ENCODE data around the gene SDHAF1.

Gene SDHAF1

DNA sequence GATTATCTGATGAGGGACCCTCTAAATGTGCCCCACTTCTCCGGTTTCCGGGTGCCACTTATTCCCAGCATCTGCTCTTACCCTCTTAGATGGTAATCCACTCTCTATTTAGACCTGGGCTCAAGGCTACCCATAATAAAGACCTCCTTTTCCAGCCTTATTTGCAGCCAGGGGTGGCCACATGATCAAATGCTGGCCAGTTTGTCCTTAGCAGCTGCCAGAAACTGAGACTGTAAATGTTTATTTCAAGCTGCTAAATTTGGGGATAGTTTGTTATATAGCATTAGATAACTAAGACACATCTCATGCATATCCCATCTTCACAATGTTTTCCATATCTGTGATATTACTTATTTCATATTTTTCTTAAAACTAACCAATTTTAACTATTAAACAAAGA lies 49.0 kb downstream of the SDHAF1 start:
- ATAC-seq (ENCODE audit: insufficient read depth, low read depth) (no peak), DNase-seq (no peak)
- H3K4me2 ChIP-seq (ENCODE audit: insufficient read depth, low read length) = no peak overlapping the region
- no peaks in the 10 kb centered on the region for H3K27me3 ChIP-seq (ENCODE audit: insufficient read depth, low read length, poor library complexity)
- no peak overlapping the region for H3K9ac ChIP-seq (ENCODE audit: low read depth, low read length)
- TF ChIP-seq, protein P1, sequence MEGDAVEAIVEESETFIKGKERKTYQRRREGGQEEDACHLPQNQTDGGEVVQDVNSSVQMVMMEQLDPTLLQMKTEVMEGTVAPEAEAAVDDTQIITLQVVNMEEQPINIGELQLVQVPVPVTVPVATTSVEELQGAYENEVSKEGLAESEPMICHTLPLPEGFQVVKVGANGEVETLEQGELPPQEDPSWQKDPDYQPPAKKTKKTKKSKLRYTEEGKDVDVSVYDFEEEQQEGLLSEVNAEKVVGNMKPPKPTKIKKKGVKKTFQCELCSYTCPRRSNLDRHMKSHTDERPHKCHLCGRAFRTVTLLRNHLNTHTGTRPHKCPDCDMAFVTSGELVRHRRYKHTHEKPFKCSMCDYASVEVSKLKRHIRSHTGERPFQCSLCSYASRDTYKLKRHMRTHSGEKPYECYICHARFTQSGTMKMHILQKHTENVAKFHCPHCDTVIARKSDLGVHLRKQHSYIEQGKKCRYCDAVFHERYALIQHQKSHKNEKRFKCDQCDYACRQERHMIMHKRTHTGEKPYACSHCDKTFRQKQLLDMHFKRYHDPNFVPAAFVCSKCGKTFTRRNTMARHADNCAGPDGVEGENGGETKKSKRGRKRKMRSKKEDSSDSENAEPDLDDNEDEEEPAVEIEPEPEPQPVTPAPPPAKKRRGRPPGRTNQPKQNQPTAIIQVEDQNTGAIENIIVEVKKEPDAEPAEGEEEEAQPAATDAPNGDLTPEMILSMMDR (IDR thresholded peaks at IDR 0.05; ENCODE audit: borderline replicate concordance, extremely low read depth, low read length, poor library complexity, severe bottlenecking) = no peak
- TF ChIP-seq EZH2 (IDR thresholded peaks at IDR 0.05; ENCODE audit: borderline replicate concordance, low read depth, low read length, severe bottlenecking) = no peak
- no peak overlapping the region for H2AFZ ChIP-seq (ENCODE audit: low read depth, low read length)
- no peaks in the 10 kb centered on the region for H3K4me1 ChIP-seq (ENCODE audit: insufficient read depth, low read length)
- H3K27ac ChIP-seq (ENCODE audit: low read length) = no peak overlapping the region
- peaks cover 9% of the 10 kb centered on the region; the same call in 1 of the 2 replicates for H3K79me2 ChIP-seq (ENCODE audit: insufficient read depth, low read length)
- no peaks in the 10 kb centered on the region for H3K9me3 ChIP-seq (ENCODE audit: insufficient read depth, low read length, severe bottlenecking)
- H3K4me3 ChIP-seq (ENCODE audit: low read depth in 1 of 2, low read length in 2 of 2) = no peak overlapping the region
- H3K36me3 ChIP-seq (ENCODE audit: insufficient read depth, low read length) = peaks cover 16% of the 10 kb centered on the region
- no peaks in the 10 kb centered on the region for H4K20me1 ChIP-seq (ENCODE audit: insufficient read depth, low read length)
